NCI-H1436 treated with DMSO at 0.1 percent for 48 hours (cell line): ENCODE results near the gene GTSE1.
"Not testable (repeated sequence)": the region's sequence is repeated elsewhere in the genome, so short reads cannot be mapped to it uniquely, and the experiment has no call there.

Experiments
- DNase-seq: peaks from one replicate; lab custom pipeline; 2025; lab: John Stamatoyannopoulos, UW

Gene GTSE1

DNA sequence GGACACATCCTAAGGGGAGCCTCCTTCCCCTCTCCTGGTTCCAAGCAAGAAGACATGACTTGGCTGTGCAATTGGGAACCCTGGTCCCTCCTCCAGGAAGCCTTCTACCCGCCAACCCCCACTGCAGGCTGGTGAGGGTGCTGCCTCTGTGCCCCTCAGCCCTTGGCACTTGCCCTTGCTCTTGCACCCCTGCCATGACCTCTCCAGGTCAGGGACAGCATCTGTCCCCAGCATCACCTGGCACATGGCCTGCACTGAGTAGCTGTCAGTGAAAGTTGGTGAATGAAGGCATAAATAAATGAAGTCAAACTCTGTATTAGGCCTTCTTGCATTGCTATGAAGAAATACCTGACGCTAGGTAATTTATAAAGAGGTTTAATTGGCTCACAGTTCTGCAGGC, 1.9 kb upstream of the GTSE1 start:
- no peak for DNase-seq

DNA sequence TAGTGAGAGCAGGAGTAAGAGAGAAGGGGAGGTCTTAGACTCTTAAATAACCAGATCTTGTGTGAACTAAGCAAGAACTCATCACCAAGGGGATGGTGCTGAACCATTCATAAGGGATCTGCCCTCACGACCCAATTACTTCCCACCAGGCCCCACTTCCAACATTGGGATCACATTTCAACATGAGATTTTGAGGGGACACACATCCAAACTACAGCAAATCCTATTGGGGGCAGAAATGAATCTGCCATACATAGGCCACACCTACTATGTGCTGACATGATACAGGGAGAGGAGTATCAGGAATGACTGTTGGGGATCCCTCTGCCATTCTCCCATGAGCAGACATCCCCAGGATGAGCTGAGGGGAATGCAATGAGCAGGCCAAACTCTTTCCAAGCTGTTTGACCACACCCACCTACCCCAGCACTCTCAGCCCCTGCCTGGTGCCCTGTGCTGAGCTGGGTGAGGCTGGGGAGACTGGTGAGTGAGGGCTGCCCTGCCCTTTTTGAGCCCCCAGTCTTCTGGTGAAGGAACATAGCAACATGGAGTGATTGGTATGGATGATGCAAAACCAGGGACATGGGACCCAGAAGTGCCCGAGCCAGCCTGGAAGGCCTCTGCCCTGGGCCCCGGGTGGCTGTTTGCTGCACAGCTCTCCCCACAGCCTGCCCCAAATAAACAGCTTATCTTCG, 1.2 kb upstream of the GTSE1 start:
- DNase-seq = no peak

DNA sequence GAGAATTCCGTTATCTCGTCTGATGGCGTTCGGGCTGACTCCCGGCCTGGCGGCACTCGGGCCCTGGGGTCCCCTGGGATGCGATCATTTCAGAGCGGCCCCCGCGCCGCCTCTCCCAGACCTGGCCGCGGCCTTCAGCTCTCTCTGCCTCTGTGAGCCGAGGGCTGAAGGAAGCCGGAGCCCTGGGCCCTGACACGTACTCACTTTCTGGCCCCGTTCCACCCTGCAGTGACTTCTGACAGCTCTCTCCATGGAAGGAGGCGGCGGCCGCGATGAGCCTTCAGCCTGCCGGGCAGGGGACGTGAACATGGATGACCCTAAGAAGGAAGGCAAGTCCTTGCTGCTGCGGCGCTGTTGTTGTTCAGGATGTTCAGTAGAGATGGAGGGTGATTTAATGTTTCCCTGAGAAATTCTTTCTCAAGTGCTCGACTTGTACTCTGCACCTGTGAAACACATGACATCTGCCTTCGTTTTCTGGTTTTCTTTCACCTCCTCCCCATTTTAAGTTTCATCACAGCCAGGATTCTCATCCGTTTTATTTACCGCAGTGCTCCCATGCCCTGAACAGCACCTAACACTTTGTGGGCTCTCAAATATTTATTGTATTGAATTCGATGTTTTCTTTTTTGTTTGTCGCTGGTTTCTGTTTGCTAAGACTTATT, 612 bp downstream of the GTSE1 start:
- no peak for DNase-seq

DNA sequence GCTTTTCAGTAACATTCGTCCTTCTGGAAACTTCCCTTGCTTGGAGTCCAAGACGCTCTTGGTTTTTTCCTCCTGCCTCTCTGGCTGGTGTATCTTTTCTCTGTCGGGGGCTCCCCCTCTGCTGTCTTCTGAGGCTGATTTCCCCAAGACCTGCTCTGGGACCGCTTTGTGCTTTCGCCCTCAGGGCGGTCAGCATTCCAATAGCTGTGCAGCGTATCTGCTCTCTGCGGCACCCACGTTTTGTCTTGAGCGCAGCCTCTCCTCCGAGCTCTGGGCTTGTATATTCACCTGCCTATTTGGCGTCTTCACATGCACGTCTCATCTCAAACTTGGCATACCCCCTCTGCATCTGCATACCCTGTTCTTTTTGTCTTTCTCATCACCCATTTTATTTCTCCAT, 2.4 kb downstream of the GTSE1 start:
- no peak for DNase-seq

DNA sequence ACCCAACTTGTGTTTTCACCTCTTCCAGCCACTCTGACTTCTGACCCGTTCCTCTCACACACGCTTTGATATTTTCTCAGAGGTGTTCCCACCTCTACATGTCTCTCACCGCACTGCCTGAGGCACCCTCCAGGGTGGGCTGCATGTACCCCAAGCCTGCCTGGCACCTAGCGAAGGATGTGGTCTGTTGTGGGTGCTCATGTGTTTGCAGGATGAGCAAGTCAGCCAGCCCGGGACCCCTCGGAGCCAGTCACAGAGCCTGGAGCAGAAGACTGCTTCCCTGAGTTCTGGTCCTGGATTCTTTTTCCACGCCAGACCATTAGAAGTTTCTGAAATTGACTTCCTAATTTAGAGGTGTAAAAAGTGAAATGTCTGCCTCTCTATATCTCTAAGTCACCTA, 3.8 kb downstream of the GTSE1 start:
- no peak for DNase-seq

DNA sequence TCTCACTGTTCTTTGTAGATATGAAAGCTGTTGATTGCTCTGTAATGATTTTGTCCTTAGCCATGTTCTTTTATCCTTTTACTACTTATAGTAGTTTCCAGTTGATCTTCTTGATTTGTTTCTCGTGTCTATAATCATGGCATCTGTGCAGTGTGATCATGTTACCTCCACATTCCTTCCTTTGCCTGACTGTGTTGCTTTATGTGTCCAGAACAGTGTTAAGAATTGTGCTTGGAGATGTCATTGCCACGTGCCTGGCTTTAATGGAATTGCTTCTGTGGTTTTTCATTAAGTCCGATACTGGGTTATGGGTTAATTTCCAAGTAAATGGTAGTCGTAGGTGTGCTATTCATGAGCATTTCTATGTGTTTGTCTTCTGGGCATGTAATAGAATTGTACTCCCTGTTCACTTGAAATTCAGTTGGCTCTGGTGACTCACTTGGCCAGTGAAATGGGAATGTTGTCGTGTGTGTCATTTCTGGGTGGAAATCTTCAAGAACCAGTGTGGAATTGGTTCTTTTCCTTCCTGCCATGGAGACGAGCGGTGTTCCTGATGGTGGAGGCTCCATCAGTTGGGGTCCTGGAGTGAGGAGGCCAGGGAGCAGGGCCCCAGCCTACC, 6.8 kb downstream of the GTSE1 start:
- no peak for DNase-seq

DNA sequence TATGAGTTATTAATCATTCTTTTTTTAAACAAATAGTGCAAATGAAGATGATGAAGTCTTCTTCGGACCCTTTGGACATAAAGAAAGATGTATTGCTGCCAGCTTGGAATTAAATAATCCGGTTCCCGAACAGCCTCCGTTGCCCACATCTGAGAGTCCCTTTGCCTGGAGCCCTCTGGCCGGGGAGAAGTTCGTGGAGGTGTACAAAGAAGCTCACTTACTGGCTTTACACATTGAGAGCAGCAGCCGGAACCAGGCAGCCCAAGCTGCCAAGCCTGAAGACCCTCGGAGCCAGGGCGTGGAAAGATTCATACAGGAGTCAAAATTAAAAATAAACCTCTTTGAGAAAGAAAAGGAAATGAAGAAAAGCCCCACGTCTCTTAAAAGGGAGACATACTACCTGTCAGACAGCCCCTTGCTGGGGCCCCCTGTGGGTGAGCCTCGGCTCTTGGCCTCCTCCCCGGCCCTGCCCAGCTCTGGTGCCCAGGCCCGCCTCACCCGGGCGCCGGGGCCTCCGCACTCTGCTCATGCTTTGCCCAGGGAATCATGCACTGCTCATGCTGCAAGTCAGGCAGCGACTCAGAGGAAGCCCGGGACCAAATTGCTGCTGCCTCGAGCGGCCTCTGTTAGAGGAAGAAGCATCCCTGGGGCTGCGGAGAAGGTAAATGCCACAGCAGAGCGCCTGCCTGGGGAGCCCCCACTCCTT, 11.8 kb downstream of the GTSE1 start:
- no peak for DNase-seq

DNA sequence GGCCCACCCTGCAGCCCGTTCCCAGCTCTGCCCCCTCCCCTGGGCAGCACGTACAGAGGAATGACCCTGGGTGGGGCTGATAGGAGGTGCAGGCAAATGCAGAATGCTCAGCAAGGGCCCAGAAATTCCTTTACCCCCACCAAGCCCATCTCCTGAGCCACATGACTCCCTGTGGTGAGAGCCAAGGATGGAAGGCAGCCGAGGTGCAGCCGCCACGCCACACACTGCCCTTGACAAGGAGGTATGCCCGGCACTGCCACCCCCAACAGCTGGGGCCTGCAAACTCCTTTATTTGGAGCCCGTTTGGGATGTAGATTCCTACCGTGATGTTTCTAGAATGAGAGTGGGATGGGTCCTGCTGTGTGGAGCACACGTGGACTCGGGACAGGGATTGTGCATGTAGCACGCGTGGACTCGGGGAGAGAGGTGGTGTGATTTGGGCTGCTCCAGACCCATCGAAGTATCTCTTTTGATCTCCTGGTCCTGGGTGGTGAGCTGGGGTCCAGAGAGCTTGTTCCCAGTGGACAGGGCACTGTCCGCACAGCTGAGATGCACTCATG, 12.9 kb downstream of the GTSE1 start:
- no peak for DNase-seq

DNA sequence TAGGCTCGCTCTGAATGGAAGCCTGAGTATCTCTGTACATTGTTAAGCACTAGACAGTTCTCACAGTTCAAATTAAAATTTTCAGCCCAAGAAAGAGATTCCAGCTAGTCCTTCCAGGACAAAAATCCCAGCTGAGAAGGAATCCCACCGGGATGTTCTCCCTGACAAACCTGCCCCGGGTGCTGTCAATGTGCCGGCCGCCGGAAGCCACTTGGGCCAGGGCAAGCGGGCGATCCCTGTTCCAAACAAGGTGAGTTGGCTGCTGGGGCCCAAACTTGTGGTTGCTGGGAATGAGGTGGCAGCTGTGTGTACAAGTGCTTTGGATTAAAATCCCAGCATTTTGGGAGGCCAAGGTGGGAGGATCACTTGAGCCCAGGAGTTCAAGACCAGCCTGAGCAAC, 15.4 kb downstream of the GTSE1 start:
- no peak for DNase-seq

DNA sequence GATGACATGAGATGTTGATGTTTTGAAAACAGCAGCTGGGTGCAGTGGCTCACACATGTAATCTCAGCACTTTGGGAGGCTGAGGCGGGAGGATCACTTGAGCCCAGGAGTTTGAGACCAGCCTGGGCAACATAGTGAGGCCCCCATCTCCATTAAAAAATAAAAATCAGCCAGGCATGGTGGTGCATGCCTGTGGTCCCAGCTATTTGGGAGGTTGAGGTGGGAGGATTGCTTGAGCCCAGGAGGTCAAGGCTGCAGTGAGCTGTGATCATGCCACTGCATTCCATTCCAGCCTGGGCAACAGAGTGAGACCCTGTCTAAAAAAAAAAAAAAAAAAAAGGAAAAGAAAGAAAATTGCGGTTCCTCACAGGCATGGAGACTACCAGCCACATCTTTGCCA, 16.2 kb downstream of the GTSE1 start:
- not testable (repeated sequence) for DNase-seq

DNA sequence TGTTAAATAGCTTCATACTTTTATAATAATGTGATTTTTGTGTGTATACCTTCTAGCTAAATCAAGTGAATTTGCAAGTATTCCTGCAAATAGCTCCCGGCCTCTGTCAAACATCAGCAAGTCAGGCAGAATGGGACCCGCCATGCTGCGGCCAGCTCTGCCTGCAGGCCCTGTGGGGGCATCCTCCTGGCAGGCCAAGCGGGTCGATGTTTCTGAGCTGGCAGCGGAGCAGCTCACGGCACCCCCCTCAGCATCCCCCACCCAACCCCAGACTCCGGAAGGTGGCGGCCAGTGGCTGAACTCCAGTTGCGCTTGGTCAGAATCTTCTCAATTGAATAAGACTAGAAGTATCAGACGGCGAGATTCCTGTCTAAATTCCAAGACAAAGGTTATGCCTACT, 19.3 kb downstream of the GTSE1 start:
- no peak for DNase-seq

DNA sequence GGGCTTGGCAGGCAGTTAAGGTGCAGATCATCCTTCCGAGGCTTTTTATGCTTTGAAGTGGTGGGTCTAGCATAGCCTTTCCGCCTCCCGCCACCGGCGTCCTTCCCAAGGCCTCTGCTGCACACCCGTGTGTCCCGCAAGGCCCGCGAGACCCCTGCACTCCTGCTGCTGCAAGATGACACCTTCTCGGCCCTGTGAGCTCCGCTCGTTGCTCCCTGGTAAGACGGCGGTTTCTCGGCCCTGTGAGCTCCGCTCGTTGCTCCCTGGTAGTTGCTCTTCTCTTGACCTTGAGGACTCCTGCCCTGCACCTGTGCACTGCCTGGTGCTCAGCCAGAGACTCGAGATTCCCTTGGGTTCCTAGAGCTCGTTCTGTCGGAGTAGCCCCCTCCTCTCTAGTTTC, 21.0 kb downstream of the GTSE1 start:
- DNase-seq = no peak

DNA sequence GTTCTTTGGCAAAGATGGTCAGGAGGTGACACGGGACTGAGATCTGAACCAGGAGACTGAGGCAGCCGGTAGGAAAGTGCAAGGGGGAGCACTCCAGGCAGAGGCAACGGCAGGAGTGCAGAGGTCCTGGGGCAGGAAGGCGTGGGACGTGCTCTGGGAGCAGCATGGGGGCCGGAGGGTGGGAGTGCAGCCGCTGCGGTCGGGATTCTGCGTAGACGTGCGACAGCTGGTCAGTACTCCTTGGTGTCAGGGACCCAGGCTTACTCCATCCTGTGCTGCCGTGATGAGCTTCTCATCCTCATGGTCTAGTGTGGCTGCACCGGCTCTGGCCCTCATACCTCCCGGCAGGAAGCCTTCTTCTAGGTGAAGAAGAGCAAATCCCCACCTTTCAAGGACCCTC, 21.9 kb downstream of the GTSE1 start:
- no peak for DNase-seq

DNA sequence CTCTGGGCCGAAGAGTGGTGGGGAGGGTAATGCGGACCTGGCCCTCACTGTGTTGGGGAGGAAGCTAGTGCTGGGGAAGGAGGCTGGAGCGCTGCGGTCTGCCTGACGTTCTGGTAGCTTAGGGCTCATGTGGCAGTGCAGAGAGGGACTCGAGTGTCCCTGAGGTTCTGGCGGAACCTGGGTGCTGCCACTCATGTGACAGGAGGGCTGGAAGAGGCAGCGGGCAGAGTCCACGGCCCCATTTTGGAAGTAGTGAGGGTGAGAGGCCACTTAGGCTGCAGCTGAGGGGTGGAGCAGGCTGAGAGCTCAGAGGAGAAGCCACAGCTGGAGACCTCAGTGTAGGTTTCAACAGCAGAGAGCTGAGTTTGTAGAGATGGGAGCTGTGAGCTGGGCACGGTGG, 22.6 kb downstream of the GTSE1 start:
- DNase-seq = no peak

DNA sequence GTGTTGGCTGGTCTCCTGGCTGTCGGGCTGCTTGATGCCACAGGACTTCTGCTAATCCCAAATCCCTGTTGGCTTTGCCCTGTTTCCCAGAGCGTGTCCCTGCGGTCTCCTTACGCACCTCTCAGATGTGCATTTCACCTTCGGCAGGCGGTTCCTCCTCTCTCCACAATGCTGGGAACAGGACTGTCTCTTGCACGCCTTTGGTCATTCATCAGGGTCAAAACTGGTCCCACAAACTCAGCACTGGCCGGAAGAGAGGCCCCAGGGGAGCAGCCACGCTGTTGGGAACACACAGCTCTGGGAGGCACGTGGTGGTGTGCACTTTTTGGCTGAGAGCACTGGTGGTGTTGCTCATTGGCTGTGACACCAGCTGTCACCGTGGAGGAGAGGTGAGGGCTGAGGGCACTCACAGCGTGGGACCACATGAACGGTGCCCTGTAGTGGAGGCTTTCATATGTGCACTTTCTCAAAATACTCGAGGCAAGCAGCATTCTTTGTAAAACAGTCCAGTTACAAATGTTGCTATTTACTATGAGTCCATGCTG, 23.6 kb downstream of the GTSE1 start:
- DNase-seq = no peak

DNA sequence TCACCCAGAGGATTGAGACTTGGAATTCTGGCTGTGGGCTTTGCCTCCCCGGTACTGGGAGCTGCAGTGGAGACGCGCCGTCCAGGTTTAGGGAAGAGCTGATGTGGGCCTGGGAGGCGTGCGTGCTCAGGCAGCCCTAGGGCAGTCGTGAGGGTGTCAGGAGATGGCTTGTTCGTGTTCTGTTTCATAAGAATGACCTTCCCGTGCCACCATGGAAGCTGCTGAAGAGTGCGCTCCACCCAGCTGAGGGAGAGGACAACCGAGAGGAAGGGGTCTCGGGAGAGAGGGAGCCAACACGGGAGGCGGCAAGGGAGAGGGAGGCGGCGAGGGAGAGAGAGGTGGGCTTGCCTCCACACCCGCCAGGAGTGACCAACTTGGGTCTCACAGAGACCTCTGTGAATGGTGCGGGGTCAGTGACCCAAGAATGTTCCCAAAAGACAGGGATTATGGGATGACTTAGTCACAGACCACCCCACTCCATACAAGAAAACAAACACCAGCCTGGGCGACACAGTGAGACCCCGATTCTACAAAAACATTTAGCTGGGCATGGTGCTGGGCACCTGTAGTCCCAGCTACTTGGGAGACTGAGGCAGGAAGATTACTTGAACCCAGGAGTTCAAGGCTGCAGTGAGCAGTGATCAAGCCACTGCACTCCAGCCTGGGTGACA, 24.2 kb downstream of the GTSE1 start:
- DNase-seq = no peak

DNA sequence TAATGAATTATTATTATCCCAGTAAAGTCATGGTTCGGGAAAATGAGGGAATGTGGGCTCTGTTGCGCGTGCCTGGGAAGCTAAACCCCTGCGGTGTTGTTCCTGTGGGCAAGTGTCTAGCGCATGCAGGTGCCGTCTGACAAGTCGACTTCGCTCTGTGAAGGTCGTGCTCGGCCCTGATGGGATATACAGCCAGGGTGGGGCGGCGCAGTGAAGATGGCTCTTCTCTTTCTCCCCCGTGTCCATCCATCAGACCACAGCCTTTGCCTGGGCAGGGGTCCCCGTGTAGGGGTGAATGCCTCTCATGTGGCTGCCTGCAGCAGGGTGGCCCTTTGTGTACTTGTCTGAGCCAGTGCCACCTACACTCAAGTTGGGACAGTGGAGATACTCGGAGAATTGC, 26.0 kb downstream of the GTSE1 start:
- no peak for DNase-seq

DNA sequence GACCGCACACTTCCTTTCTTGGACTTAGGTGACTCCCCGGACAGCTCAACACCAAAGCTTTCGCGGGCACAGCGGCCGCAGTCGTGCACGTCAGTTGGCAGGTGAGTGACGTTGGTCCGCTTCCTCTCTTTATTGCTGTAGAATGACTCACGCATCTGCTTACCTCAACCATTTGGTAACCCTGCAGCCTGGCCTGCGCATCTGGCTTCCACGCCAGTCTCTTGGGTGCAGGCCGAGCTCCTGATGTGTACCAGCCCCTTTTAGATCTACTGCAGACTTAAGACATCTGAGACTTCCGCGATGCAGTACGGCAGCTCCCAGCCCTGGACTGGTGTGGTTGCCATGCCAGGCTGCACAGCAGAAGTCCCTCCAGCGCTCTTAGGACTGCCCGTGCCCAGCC, 26.5 kb downstream of the GTSE1 start:
- no peak for DNase-seq

DNA sequence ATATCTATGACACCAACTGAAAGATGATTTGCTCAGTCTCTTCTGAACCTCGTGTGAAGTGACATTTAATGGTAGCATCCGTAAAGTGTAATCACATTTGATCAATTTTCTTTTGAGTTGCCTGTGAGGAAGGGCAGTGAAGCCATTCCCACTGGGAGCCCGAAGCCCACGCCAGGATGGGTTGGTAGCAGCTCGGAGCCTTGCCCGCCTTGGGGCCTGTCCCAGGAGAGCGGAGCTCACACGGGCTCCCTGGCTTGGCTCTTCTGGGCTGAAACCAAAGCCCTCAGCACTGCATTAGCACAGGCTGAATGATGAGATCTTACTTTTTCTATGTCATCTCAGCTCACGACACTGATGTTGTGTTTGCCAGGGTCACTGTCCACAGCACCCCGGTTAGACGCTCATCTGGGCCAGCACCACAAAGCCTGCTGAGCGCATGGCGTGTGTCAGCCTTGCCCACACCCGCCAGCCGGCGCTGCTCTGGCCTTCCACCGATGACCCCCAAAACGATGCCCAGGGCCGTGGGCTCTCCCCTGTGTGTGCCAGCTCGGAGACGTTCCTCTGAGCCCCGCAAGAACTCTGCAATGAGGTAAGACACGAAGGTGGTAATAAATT, 29.5 kb downstream of the GTSE1 start:
- DNase-seq = no peak

DNA sequence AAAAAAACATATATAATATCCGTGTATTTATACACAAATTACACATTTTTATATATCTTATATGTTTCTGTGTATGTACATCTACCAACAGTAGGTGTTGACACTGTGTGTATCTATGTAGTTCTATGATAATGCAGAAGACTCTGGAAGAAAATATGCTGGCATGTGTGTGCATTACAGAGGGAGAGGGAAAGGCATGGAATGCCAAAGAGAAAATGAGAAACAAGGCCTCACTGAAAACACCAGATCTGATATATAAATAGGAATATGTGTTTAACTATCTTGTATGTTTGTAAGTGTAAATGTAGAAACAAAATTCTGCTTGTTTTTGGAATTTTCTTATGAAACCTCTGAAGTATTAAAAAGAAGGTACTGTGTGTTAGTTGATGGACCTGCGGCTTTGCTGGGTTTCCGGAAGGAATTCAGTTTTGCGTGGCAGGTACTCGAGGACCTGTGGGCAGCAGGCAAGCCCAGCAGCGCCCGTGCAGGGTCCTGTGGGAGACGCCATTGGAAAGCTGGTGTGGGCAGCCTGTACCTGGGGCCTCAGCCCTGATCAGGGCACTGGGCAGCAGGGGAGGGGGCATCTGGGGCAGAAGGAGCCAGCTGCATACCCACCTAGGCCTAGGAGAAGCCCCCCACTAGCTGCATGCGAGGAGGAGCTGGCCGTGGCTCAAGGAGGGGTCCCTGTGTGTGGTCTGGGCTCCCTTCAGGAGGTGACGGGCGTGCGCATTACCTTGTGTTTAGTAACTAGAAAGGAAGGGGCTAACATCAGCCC, 31.2 kb downstream of the GTSE1 start:
- DNase-seq = no peak

DNA sequence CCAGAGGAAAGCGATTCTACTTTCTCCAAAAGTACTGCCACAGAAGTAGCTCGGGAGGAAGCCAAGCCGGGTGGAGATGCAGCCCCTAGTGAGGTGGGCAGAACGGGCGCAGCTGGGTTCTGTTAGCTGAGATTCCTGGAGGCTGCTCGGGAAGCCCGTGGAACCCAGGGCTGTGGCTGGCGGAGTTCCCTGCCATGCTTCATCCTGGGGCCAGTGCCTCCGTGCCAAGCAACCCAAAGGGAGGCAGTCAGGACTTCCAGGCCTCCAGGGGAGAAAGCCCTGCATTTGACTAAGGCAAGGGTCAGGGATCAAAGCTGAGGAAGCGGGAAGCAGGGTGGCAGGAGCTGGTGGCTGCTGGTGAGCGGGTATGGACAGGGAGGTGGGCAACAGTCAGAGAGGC, 32.1 kb downstream of the GTSE1 start:
- no peak for DNase-seq
